Measurements from ENCODE around the gene CNOT3. TPM values are rescaled to one million over a fixed set of nuclear protein-coding genes. Genes with fewer than 3 reads are reported as not detected.

Gene CNOT3
- total and polyA plus RNA-seq, 2 experiments from 2014 or later = 39.7 to 47.0 TPM

DNA sequence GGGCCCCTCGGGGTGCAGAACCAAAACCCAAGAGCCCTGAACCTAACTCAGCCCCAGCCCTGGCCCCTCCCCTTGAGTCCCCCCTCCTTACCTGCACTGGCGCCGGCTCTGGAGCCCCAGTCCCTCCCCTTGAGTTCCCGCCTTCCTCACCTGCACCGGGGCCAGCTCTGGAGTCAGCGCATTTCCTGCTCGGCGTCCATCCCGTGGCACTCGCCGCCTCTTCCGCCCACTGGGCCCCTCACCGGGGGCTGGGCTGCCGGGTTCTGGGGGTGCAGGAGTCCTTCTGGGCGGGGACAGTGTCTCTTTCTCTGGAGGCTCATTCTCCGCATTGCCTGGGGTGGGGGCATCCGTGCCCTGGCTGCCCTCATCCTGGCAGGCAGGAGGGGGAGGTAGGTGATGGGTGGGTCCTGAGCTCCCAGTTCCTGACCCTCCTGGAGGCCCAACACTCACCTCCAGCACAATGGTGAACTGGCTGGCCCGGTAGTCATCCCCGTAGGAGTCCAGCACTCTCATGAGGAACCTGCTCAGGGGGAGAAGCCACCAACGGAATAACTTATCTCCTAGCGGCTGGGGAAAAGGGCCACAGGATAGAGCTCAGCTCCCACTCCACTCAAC, 29.6 kb upstream of the CNOT3 start:
- H3K4me2 ChIP-seq = no peak overlapping the region
- no peaks in the 10 kb centered on the region for H3K9me2 ChIP-seq (ENCODE audit: insufficient read depth)
- H3K4me1 ChIP-seq (ENCODE audit: insufficient read depth) = peaks cover 5% of the 10 kb centered on the region; the same call in 1 of the 2 replicates
- H3K36me3 Mint-ChIP-seq (ENCODE audit: low read depth) = peaks cover 57% of the 10 kb centered on the region
- DNase-seq (ENCODE audit: low spot score) = peak; percentile 28
- H3F3A ChIP-seq (replicated peaks; ENCODE audit: low read depth) = peaks cover 3% of the 10 kb centered on the region; the same call in 1 of the 2 replicates
- peaks cover 22% of the 10 kb centered on the region for H3K79me2 ChIP-seq (replicated peaks; ENCODE audit: insufficient read depth)
- H3K27ac Mint-ChIP-seq = no peak overlapping the region
- H3K9me3 Mint-ChIP-seq = no peaks in the 10 kb centered on the region; the same call in 2 of the 3 replicates
- peaks cover 19% of the 10 kb centered on the region for H4K20me1 ChIP-seq (replicated peaks; ENCODE audit: insufficient read depth)
- peaks cover 17% of the 10 kb centered on the region for H3K27me3 Mint-ChIP-seq (ENCODE audit: insufficient read depth, low read depth, poor library complexity)
- no peak overlapping the region for H3K4me3 ChIP-seq
- peaks cover 4% of the 10 kb centered on the region; the same call in 1 of the 3 replicates for H3K4me1 Mint-ChIP-seq
- no peak overlapping the region for H2AFZ ChIP-seq
- no peak overlapping the region; the same call in 2 of the 3 replicates for H3K4me3 Mint-ChIP-seq
- H3K27me3 ChIP-seq (ENCODE audit: insufficient read depth) = no peaks in the 10 kb centered on the region
- no peak overlapping the region for H3K27ac ChIP-seq (ENCODE audit: low read depth)
- H3K36me3 ChIP-seq (ENCODE audit: insufficient read depth) = peaks cover 12% of the 10 kb centered on the region
- no peak; the same call in 2 of the 3 replicates for ATAC-seq
- TF ChIP-seq STAT1 (IDR thresholded peaks at IDR 0.05; ENCODE audit: unreplicated experiment) = no peak

DNA sequence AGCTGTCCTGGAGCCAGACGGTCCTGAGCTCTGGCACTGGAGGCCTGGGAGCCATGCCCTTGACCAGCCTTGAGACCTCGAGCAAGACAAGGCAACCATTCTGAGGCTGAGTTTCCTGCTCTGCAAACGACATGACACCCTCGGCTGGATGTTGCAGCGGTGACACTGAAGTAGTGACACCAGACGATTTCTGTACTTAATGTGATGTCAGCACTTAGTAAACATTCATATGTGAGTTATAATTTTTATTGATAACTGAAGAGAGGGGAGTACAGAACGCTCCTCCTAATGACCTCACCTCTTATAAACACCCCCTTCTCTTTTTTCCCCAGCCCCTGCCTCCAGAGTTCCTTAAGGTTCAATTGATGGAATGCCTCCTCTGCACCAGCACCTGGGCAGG, 29.1 kb upstream of the CNOT3 start:
- Histone ChIP-seq H3K27ac (ENCODE audit: low read depth) (no peak overlapping the region), H3K9me2 (ENCODE audit: insufficient read depth) (no peaks in the 10 kb centered on the region), H2AFZ (no peak overlapping the region), H3K4me3 (no peak overlapping the region), H3F3A (replicated peaks; ENCODE audit: low read depth) (peaks cover 3% of the 10 kb centered on the region; the same call in 1 of the 2 replicates), H4K20me1 (replicated peaks; ENCODE audit: insufficient read depth) (peaks cover 19% of the 10 kb centered on the region), H3K4me1 (ENCODE audit: insufficient read depth) (peaks cover 3% of the 10 kb centered on the region; the same call in 1 of the 2 replicates), H3K36me3 (ENCODE audit: insufficient read depth) (peaks cover 12% of the 10 kb centered on the region), H3K79me2 (replicated peaks; ENCODE audit: insufficient read depth) (peaks cover 17% of the 10 kb centered on the region), H3K27me3 (ENCODE audit: insufficient read depth) (no peaks in the 10 kb centered on the region), H3K4me2 (no peak overlapping the region)
- Mint-ChIP-seq H3K4me3 (no peak overlapping the region), H3K4me1 (peaks cover 4% of the 10 kb centered on the region; the same call in 1 of the 3 replicates), H3K9me3 (no peaks in the 10 kb centered on the region; the same call in 2 of the 3 replicates), H3K36me3 (ENCODE audit: low read depth) (peaks cover 62% of the 10 kb centered on the region), H3K27ac (no peak overlapping the region), H3K27me3 (ENCODE audit: insufficient read depth, low read depth, poor library complexity) (peaks cover 12% of the 10 kb centered on the region)
- TF ChIP-seq JUNB (IDR thresholded peaks at IDR 0.05; ENCODE audit: unreplicated experiment) (no peak), STAT1 (IDR thresholded peaks at IDR 0.05; ENCODE audit: unreplicated experiment) (no peak), NANOG (IDR thresholded peaks at IDR 0.05; ENCODE audit: borderline replicate concordance) (no peak), ETS1 (IDR thresholded peaks at IDR 0.05) (no peak), ZNF462 (CRISPR knock-in tag; IDR thresholded peaks at IDR 0.05) (no peak)
- ATAC-seq (no peak), DNase-seq (ENCODE audit: low spot score) (no peak)
